Keratinocyte (primary cell): ENCODE data around the gene OR9A4. TPM values are rescaled to one million over a fixed set of nuclear protein-coding genes. Genes with fewer than 3 reads are reported as not detected.
"Not testable (repeated sequence)": the region's sequence is repeated elsewhere in the genome, so short reads cannot be mapped to it uniquely, and the experiment has no call there.

ENCODE experiments used
- DNase-seq: peaks from one replicate; pipeline ENCODE4 v3.0.0-alpha.2; 2011; ENCODE audit warnings: low read depth, missing footprints, low spot score
- FAIRE-seq: peaks from 2 replicates; lab custom pipeline; 2011; peaks lifted over from hg19 to GRCh38; lab: Jason Lieb, UNC
- H2AFZ ChIP-seq: 2 replicates; pipeline ENCODE4 v1.6.0; 2012; ENCODE audit warnings: low read length, control low read depth, inconsistent platforms; ENCODE audit not compliant: control insufficient read depth
- H3K27ac ChIP-seq: 2 replicates; pipeline ENCODE4 v1.5.1; 2011; ENCODE audit warnings: low read length; ENCODE audit not compliant: control insufficient read depth, insufficient read depth
- H3K27me3 ChIP-seq: 3 replicates; pipeline ENCODE4 v1.6.0; 2011; ENCODE audit warnings: low read length; ENCODE audit not compliant: control insufficient read depth, insufficient read depth; ENCODE audit errors: extremely low read depth
- H3K36me3 ChIP-seq, 2 experiments: 2 replicates in 1 of 2; 3 replicates in 1 of 2; pipeline ENCODE4 v1.5.1; 2011; ENCODE audit warnings: low read length in 2 of 2, mild to moderate bottlenecking in 1 of 2; ENCODE audit not compliant: control insufficient read depth in 2 of 2, insufficient read depth in 2 of 2; ENCODE audit errors: extremely low read depth in 1 of 2
- H3K4me1 ChIP-seq: 3 replicates; pipeline ENCODE4 v1.5.1; 2011; ENCODE audit warnings: low read length; ENCODE audit not compliant: control insufficient read depth, insufficient read depth; ENCODE audit errors: extremely low read depth
- H3K4me2 ChIP-seq: 3 replicates; pipeline ENCODE4 v1.6.0; 2011; ENCODE audit warnings: low read depth, low read length; ENCODE audit not compliant: control insufficient read depth, insufficient read depth; ENCODE audit errors: extremely low read depth
- H3K4me3 ChIP-seq, 3 experiments: fragments of 200-600 bp in 1 of 3; sonication (generic) in 1 of 3; 2 replicates in 2 of 3; 3 replicates in 1 of 3; pipeline ENCODE4 v1.5.1; 2011 to 2016; ENCODE audit warnings: low read length in 3 of 3, mild to moderate bottlenecking in 3 of 3, control low read depth in 2 of 3, inconsistent platforms in 1 of 3, low read depth in 1 of 3, mixed read lengths in 1 of 3, mixed run types in 1 of 3, moderate library complexity in 1 of 3; ENCODE audit not compliant: control insufficient read depth in 2 of 3, insufficient read depth in 2 of 3; ENCODE audit errors: extremely low read depth in 1 of 3
- H3K79me2 ChIP-seq: 2 replicates; pipeline ENCODE4 v1.6.0; 2012; ENCODE audit warnings: low read length; ENCODE audit not compliant: control insufficient read depth, insufficient read depth
- H3K9ac ChIP-seq: 3 replicates; pipeline ENCODE4 v1.6.0; 2011; ENCODE audit warnings: low read length; ENCODE audit not compliant: control insufficient read depth, insufficient read depth; ENCODE audit errors: extremely low read depth
- H3K9me1 ChIP-seq: 3 replicates; pipeline ENCODE4 v1.6.0; 2011; ENCODE audit warnings: low read length; ENCODE audit not compliant: control insufficient read depth, insufficient read depth; ENCODE audit errors: extremely low read depth
- H3K9me3 ChIP-seq: 2 replicates; pipeline ENCODE4 v1.5.1; 2012; ENCODE audit warnings: low read depth, low read length; ENCODE audit not compliant: control insufficient read depth
- H4K20me1 ChIP-seq: 3 replicates; pipeline ENCODE4 v1.6.0; 2011; ENCODE audit warnings: low read length; ENCODE audit not compliant: control insufficient read depth, insufficient read depth; ENCODE audit errors: extremely low read depth
- CTCF ChIP-seq, 3 experiments: IDR thresholded peaks in 1 of 3; conservative IDR thresholded peaks in 1 of 3; optimal IDR thresholded peaks in 1 of 3; 2 replicates in 2 of 3; 3 replicates in 1 of 3; pipeline versions ENCODE3 to v1.5.1; 2011; ENCODE audit warnings: low read length in 3 of 3, mild to moderate bottlenecking in 3 of 3, moderate library complexity in 2 of 3, control low read depth in 1 of 3, inconsistent platforms in 1 of 3; ENCODE audit not compliant: insufficient read depth in 2 of 3; ENCODE audit errors: extremely low read depth in 1 of 3
- EZH2 ChIP-seq: IDR thresholded peaks from one replicate; pipeline ENCODE4 v1.6.1; 2012; ENCODE audit warnings: inconsistent platforms, mild to moderate bottlenecking, low read length, moderate library complexity
- dilution Hi-C: fragments of 300-500 bp; cut with MboI; formaldehyde crosslinking; loops from one replicate; pipeline ENCODE4 v1.7.0; 2020; ENCODE audit warnings: low sequenced_read_pairs; ENCODE audit not compliant: extremely low pct_ligation_motif_present
- polyA plus RNA-seq, 5 experiments: library from polyadenylated mRNA; depleted of rRNA in 3 of 5; stranded (reverse) in 3 of 5; stranded (forward) in 1 of 5; unstranded in 1 of 5; fragments of >200 nt; gene quantifications; 1 replicate in 1 of 5; 2 replicates in 3 of 5; 3 replicates in 1 of 5; pipeline versions ENCODE4 v1.2.1 to v1.2.3, GENCODE V29; 2011 to 2012; ENCODE audit warnings: missing spikeins in 2 of 5, low read depth in 1 of 5, low replicate concordance in 1 of 5

Gene OR9A4
- polyA plus RNA-seq, 1 donor (not counting 4 experiments of a cell fraction or from before 2014, with no cell fraction given), result not detected

DNA sequence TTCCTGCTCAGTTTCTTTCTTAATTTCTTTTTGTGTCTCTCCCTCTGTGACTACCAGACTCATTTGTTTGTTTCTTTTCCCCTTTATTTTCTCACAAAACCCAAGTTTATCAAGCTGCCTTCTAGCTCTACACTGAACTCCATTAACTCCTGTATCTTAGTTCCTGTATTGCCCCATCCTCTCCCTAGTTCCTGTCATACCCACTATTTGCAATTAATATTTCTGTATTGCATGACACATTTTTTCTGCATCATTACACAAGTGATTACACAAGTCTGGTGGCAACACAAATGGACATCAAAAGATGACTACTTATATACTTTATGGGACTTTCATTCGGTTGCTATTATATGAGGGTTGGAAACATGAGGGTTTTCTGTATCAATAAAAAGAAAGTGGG, 26.9 kb upstream of the OR9A4 start:
- no peak overlapping the region for H3K27ac ChIP-seq
- H3K79me2 ChIP-seq, result no peaks in the 10 kb centered on the region
- no peaks in the 10 kb centered on the region for H3K4me1 ChIP-seq
- dilution Hi-C loops, result no loop called here
- no peak for FAIRE-seq
- H4K20me1 ChIP-seq, result no peaks in the 10 kb centered on the region
- H3K9me3 ChIP-seq, result no peaks in the 10 kb centered on the region
- no peak overlapping the region for H3K4me3 ChIP-seq
- no peak overlapping the region for H3K4me2 ChIP-seq
- H3K27me3 ChIP-seq, result no peaks in the 10 kb centered on the region
- H3K9me1 ChIP-seq, result no peaks in the 10 kb centered on the region
- TF ChIP-seq CTCF (optimal IDR thresholded peaks at IDR 0.05 in 1 of 3, IDR thresholded peaks at IDR 0.05 in 1 of 3, conservative IDR thresholded peaks at IDR 0.05 in 1 of 3; ENCODE audit: extremely low read depth in 1 of 3, insufficient read depth in 2 of 3, low read length in 3 of 3), result no peak
- no peak for TF ChIP-seq EZH2
- no peaks in the 10 kb centered on the region for H3K36me3 ChIP-seq
- no peak overlapping the region for H2AFZ ChIP-seq
- DNase-seq, result no peak
- H3K9ac ChIP-seq, result no peak overlapping the region

DNA sequence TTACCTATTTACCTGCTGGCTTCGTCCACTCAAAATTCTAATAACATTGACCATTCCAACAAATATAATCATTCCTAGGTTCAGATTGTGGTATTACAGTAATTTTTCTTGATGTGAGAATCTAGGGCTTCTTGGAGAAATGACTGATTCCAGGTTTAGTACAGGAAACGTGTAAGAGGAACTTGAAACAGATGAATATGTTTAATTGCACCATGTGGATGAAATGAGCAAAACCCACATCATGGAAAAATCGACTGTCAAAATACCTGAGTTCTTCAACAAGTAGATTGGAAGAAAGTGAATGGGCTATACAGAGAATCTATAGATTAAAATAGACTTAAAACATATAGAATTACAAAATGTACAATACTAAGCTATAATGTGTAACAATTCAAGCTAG, 24.9 kb upstream of the OR9A4 start:
- no peak overlapping the region for H3K4me2 ChIP-seq
- no peaks in the 10 kb centered on the region for H3K9me1 ChIP-seq
- H3K4me1 ChIP-seq, result no peaks in the 10 kb centered on the region
- dilution Hi-C loops, result no loop called here
- no peaks in the 10 kb centered on the region for H3K27me3 ChIP-seq
- no peak overlapping the region for H3K27ac ChIP-seq
- H3K9ac ChIP-seq, result no peak overlapping the region
- FAIRE-seq (no peak), DNase-seq (no peak)
- no peak for TF ChIP-seq EZH2
- no peak for TF ChIP-seq CTCF (optimal IDR thresholded peaks at IDR 0.05 in 1 of 3, IDR thresholded peaks at IDR 0.05 in 1 of 3, conservative IDR thresholded peaks at IDR 0.05 in 1 of 3; ENCODE audit: extremely low read depth in 1 of 3, insufficient read depth in 2 of 3, low read length in 3 of 3)
- H3K36me3 ChIP-seq, result no peaks in the 10 kb centered on the region
- H3K9me3 ChIP-seq, result no peaks in the 10 kb centered on the region
- no peak overlapping the region for H3K4me3 ChIP-seq
- H2AFZ ChIP-seq, result no peak overlapping the region
- H4K20me1 ChIP-seq, result no peaks in the 10 kb centered on the region
- no peaks in the 10 kb centered on the region for H3K79me2 ChIP-seq

GRCh38 chr7:141899366-141899765, 16.8 kb upstream of the OR9A4 start:
- H3K79me2 ChIP-seq, H2AFZ ChIP-seq, H3K9ac ChIP-seq, H3K9me3 ChIP-seq, H3K4me1 ChIP-seq, H3K4me3 ChIP-seq, H3K27ac ChIP-seq, H3K36me3 ChIP-seq, DNase-seq, FAIRE-seq, H4K20me1 ChIP-seq, H3K4me2 ChIP-seq, dilution Hi-C loops, H3K9me1 ChIP-seq, H3K27me3 ChIP-seq: not testable (repeated sequence)
